Measurements from ENCODE around the gene SNF8. TPM values are rescaled to one million over a fixed set of nuclear protein-coding genes. Genes with fewer than 3 reads are reported as not detected.

Gene SNF8, protein sequence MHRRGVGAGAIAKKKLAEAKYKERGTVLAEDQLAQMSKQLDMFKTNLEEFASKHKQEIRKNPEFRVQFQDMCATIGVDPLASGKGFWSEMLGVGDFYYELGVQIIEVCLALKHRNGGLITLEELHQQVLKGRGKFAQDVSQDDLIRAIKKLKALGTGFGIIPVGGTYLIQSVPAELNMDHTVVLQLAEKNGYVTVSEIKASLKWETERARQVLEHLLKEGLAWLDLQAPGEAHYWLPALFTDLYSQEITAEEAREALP
- total RNA-seq (2012; rRNA removed): 83.1 and 103 TPM in 2 replicates

DNA sequence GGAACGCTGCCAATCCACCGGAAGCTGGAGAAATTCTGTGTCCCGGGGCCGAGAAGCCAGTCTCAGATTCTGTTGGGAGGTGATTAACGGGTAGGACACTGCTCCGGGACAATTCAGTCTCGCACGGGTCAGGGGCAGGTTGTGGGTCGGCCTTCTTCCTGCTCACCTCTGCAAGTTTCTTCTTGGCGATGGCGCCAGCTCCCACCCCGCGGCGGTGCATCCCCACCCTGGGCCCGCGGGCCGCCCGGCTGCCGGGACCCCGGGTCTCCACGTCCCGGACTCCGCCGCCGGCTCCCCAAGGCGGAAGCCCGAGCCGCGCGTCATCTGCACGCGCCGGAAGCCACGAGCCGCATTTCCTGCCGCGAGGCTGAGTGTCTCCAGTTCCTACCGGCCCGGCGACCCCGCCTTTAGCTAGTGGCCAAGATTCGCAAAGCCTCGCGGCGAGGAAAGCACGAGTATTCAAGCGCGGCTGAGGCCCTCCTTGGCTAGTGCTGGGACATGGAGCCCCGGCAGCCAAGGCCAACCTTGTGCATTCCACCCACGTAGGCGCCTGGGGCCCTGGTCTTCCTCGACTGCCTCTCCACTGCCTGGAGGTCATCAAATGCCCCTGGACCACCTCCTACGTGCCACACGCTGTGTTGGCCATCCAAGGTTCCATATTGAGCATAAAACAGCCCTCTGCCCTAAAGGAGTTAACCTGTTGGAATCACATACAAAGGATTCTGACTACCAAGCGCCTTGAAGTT, at the start of gene SNF8:
SNF8 (minus strand) TSS at position 328 of the 746 bp plus-strand sequence; CDS start at position 220, 108 bp downstream.
- H3K9ac ChIP-seq (ENCODE audit: low read depth, low read length): peak within 1 kb of the TSS; percentile 94

DNA sequence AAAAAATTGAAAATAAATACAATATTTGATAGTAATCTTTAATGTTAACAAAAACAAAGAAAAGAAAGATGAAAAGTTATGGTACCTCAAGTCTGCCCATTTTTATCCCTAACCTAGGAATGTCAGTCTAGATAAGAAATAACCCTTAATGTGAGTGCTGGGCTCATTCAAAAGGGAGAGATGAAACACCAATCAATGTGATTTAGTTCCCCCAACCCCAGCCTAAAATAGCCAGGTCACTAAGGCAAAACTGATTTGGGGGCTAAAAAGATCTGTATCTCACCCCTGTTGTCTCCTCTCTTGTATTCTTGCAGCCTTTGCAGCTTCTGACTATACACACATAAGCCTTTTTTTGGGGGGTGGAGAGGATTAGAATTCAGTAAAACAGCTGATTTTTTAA, 49.3 kb upstream of the SNF8 start:
- peaks cover 10% of the 10 kb centered on the region for H3K4me1 ChIP-seq (ENCODE audit: control insufficient read depth, insufficient read depth, low read length)
- no peak overlapping the region for H3K9ac ChIP-seq (ENCODE audit: low read depth, low read length)
- H3K9me3 ChIP-seq (replicated peaks; ENCODE audit: low read length): no peaks in the 10 kb centered on the region
- no peak overlapping the region for H3K4me2 ChIP-seq (ENCODE audit: low read length)
- H3K4me3 ChIP-seq (ENCODE audit: low read length): no peak overlapping the region
- H3K36me3 ChIP-seq (ENCODE audit: insufficient read depth, low read length): no peaks in the 10 kb centered on the region
- peaks cover 75% of the 10 kb centered on the region for H3K27me3 ChIP-seq (ENCODE audit: control insufficient read depth, insufficient read depth, low read length)

More for the DNA sequence above, at the start of gene SNF8:
- Histone ChIP-seq H3K4me2 (ENCODE audit: low read length) (peak within 1 kb of the TSS; percentile 85), H3K4me3 (ENCODE audit: low read length) (peak within 1 kb of the TSS; percentile 85), H3K36me3 (ENCODE audit: insufficient read depth, low read length) (peaks cover 12% of the 10 kb centered on the region), H3K9me3 (replicated peaks; ENCODE audit: low read length) (no peaks in the 10 kb centered on the region), H3K4me1 (ENCODE audit: control insufficient read depth, insufficient read depth, low read length) (peaks cover 22% of the 10 kb centered on the region), H3K27me3 (ENCODE audit: control insufficient read depth, insufficient read depth, low read length) (no peaks in the 10 kb centered on the region)

GRCh38 chr17:48993305-48993704, 48.7 kb upstream of the SNF8 start:
- H3K36me3 ChIP-seq (ENCODE audit: insufficient read depth, low read length): no peaks in the 10 kb centered on the region
- no peaks in the 10 kb centered on the region for H3K9me3 ChIP-seq (replicated peaks; ENCODE audit: low read length)
- peaks cover 75% of the 10 kb centered on the region for H3K27me3 ChIP-seq (ENCODE audit: control insufficient read depth, insufficient read depth, low read length)
- no peak overlapping the region for H3K4me3 ChIP-seq (ENCODE audit: low read length)
- H3K4me1 ChIP-seq (ENCODE audit: control insufficient read depth, insufficient read depth, low read length): peaks cover 10% of the 10 kb centered on the region
- H3K9ac ChIP-seq (ENCODE audit: low read depth, low read length): no peak overlapping the region
- H3K4me2 ChIP-seq (ENCODE audit: low read length): no peak overlapping the region

DNA sequence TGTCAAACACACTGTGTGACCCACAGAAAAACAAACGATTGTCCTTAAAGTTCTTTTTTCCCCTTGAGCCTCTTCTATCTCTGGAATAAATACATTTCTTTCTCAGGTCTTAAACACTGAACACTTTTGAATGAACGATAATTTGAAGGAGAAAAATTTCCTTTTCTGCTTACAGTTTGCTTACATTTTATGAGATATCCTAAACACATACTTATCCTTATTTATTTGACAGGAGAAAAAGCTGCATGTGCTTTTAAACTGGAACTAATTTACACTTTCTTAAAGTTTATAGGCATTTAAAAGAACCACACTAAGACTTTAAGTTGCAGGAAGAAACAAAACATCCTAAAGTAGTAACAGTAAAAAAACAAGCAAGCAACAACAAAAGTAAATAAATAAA, 47.8 kb upstream of the SNF8 start:
- no peaks in the 10 kb centered on the region for H3K36me3 ChIP-seq (ENCODE audit: insufficient read depth, low read length)
- H3K4me3 ChIP-seq (ENCODE audit: low read length): no peak overlapping the region
- H3K9me3 ChIP-seq (replicated peaks; ENCODE audit: low read length): no peaks in the 10 kb centered on the region
- H3K4me2 ChIP-seq (ENCODE audit: low read length): no peak overlapping the region
- H3K4me1 ChIP-seq (ENCODE audit: control insufficient read depth, insufficient read depth, low read length): peaks cover 10% of the 10 kb centered on the region
- peaks cover 80% of the 10 kb centered on the region for H3K27me3 ChIP-seq (ENCODE audit: control insufficient read depth, insufficient read depth, low read length)
- no peak overlapping the region for H3K9ac ChIP-seq (ENCODE audit: low read depth, low read length)

DNA sequence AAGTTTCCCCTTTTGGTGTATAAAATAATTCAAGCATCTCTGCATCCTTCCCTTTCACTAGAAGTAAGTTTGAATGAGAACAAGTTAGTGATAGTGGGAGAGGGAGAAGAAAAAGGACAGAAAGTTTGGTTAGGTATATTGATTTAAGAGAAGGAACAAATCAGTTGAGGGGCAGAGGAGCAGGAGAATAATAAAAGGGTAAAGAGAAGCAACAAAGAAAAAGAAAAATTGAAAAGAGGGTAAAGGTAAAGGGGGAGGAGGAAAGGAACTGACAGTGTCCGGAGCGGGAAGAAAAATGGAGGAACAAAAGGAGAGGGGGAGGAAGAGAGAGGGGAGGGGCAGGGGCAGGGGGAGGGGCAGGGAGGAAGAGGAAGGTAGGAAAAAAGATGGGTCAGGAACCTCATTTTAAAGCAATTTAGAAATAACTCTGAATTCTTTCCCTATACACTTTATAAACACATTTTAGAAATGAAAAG, 46.3 kb upstream of the SNF8 start:
- Histone ChIP-seq H3K27me3 (ENCODE audit: control insufficient read depth, insufficient read depth, low read length) (peaks cover 78% of the 10 kb centered on the region), H3K9me3 (replicated peaks; ENCODE audit: low read length) (no peaks in the 10 kb centered on the region), H3K4me2 (ENCODE audit: low read length) (no peak overlapping the region), H3K36me3 (ENCODE audit: insufficient read depth, low read length) (no peaks in the 10 kb centered on the region), H3K9ac (ENCODE audit: low read depth, low read length) (no peak overlapping the region), H3K4me1 (ENCODE audit: control insufficient read depth, insufficient read depth, low read length) (peaks cover 4% of the 10 kb centered on the region), H3K4me3 (ENCODE audit: low read length) (no peak overlapping the region)

DNA sequence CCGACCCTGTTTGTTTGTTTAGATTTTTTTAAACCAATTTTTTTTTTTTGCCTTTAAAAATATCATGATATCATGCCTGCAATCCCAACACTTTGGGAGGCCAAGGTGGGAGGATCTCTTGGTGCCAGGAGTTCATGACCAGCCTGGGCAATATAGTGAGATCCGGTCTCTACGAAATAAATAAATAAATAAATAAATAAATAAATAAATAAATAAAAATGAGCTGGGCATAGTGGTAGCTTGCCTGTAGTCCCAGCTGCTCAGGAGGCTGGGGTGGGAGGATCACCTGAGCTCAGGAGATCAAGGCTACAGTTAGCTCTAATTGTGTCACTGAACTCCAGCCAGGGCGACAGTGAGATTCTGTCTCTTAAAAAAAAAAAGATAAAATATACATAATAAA, 44.5 kb upstream of the SNF8 start:
- no peak overlapping the region for H3K4me3 ChIP-seq (ENCODE audit: low read length)
- H3K36me3 ChIP-seq (ENCODE audit: insufficient read depth, low read length): no peaks in the 10 kb centered on the region
- no peaks in the 10 kb centered on the region for H3K9me3 ChIP-seq (replicated peaks; ENCODE audit: low read length)
- peaks cover 71% of the 10 kb centered on the region for H3K27me3 ChIP-seq (ENCODE audit: control insufficient read depth, insufficient read depth, low read length)
- no peaks in the 10 kb centered on the region for H3K4me1 ChIP-seq (ENCODE audit: control insufficient read depth, insufficient read depth, low read length)
- no peak overlapping the region for H3K4me2 ChIP-seq (ENCODE audit: low read length)
- no peak overlapping the region for H3K9ac ChIP-seq (ENCODE audit: low read depth, low read length)

DNA sequence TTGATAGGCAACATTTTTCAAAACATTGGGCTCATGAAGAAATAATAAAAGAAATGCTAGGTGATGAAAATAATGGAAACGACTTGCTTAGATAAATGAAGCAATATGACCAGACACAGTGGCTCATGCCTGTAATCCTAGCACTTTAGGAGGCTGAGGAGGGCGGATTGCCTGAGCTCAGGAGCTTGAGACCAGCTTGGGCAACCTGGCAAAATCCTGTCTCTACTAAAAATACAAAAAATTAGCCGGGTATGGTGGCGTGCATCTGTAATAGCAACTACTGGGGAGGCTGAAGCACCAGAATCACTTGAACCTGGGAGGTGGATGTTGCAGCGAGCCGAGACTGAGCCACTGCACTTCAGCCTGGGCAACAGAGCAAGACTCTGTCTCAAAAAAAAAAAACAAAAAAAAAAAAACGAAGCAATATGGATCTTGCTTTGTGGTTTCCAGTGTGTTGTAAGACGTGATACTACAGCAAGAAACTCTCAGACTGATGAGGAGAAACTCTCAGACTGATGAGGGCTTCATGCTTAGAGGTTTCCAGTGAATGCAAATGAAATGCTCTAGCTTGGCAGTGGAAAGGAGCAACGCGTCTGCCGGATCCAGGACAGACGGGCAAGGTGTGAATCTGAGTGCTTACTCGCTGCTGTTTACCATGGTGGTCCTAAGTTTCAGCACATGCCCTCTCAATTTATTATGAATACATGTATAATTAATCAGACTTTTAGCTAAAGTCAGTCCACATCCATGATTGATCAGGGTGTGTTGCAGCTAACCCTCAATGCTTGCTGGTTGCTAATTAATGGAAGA, 41.0 kb upstream of the SNF8 start:
- Histone ChIP-seq H3K4me1 (ENCODE audit: control insufficient read depth, insufficient read depth, low read length) (no peaks in the 10 kb centered on the region), H3K4me3 (ENCODE audit: low read length) (no peak overlapping the region), H3K36me3 (ENCODE audit: insufficient read depth, low read length) (no peaks in the 10 kb centered on the region), H3K9me3 (replicated peaks; ENCODE audit: low read length) (no peaks in the 10 kb centered on the region), H3K4me2 (ENCODE audit: low read length) (no peak overlapping the region), H3K9ac (ENCODE audit: low read depth, low read length) (no peak overlapping the region), H3K27me3 (ENCODE audit: control insufficient read depth, insufficient read depth, low read length) (peaks cover 37% of the 10 kb centered on the region)

- H3K4me2 ChIP-seq (ENCODE audit: low read length): no peak overlapping the region
- H3K9ac ChIP-seq (ENCODE audit: low read depth, low read length): no peak overlapping the region
- H3K9me3 ChIP-seq (replicated peaks; ENCODE audit: low read length): no peaks in the 10 kb centered on the region
- H3K4me1 ChIP-seq (ENCODE audit: control insufficient read depth, insufficient read depth, low read length): no peaks in the 10 kb centered on the region
- no peaks in the 10 kb centered on the region for H3K36me3 ChIP-seq (ENCODE audit: insufficient read depth, low read length)
- H3K27me3 ChIP-seq (ENCODE audit: control insufficient read depth, insufficient read depth, low read length): peaks cover 13% of the 10 kb centered on the region
- no peak overlapping the region for H3K4me3 ChIP-seq (ENCODE audit: low read length)
Observed at GRCh38 chr17:48981927-48982539, 37.4 kb upstream of the SNF8 start.

GRCh38 chr17:48973806-48974205, 29.2 kb upstream of the SNF8 start:
- no peak overlapping the region for H3K9ac ChIP-seq (ENCODE audit: low read depth, low read length)
- no peaks in the 10 kb centered on the region for H3K36me3 ChIP-seq (ENCODE audit: insufficient read depth, low read length)
- no peaks in the 10 kb centered on the region for H3K9me3 ChIP-seq (replicated peaks; ENCODE audit: low read length)
- H3K4me3 ChIP-seq (ENCODE audit: low read length): no peak overlapping the region
- H3K27me3 ChIP-seq (ENCODE audit: control insufficient read depth, insufficient read depth, low read length): no peaks in the 10 kb centered on the region
- peaks cover 35% of the 10 kb centered on the region for H3K4me1 ChIP-seq (ENCODE audit: control insufficient read depth, insufficient read depth, low read length)
- H3K4me2 ChIP-seq (ENCODE audit: low read length): no peak overlapping the region

DNA sequence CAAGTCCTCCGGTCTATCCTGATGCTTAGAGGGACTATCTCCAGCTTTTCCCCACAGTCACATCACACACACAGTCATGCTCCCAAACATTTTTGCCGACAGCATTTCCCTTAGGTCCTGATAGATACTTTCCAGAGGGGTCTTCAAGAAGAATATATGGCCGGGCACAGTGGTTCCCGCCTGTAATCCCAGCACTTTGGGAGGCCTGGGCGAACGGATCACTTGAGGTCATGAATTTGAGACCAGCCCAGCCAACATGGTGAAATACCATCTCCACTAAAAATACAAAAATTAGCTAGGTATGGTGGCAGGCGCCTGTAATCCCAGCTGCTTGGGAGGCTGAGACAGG, 28.1 kb upstream of the SNF8 start:
- Histone ChIP-seq H3K4me2 (ENCODE audit: low read length) (peak overlapping the region; percentile 70), H3K9me3 (replicated peaks; ENCODE audit: low read length) (no peaks in the 10 kb centered on the region), H3K9ac (ENCODE audit: low read depth, low read length) (peak overlapping the region; percentile 59), H3K27me3 (ENCODE audit: control insufficient read depth, insufficient read depth, low read length) (no peaks in the 10 kb centered on the region), H3K36me3 (ENCODE audit: insufficient read depth, low read length) (no peaks in the 10 kb centered on the region), H3K4me1 (ENCODE audit: control insufficient read depth, insufficient read depth, low read length) (peaks cover 35% of the 10 kb centered on the region), H3K4me3 (ENCODE audit: low read length) (peak overlapping the region; percentile 50)

Measured in skeletal muscle satellite cell (primary cell).